Prostate gland (tissue), 2 donors: ENCODE results near the gene COL5A1.

Experiments
- CTCF ChIP-seq, 4 experiments: fragments of 200-600 bp in 2 of 4; fragments of 450-650 bp in 2 of 4; sonication (generic) in 2 of 4; IDR thresholded peaks; 1 replicate in 3 of 4; 2 replicates in 1 of 4; pipeline ENCODE4 v1.5.1; 2016 to 2019; ENCODE audit warnings: antibody characterized with exemption in 4 of 4, mild to moderate bottlenecking in 2 of 4, moderate library complexity in 2 of 4
- POLR2A ChIP-seq: fragments of 450-650 bp; IDR thresholded peaks from one replicate; pipeline ENCODE4 v1.6.1; 2016; ENCODE audit warnings: antibody characterized with exemption, mild to moderate bottlenecking
- POLR2AphosphoS5 ChIP-seq: sonication (generic); formaldehyde crosslinking; IDR thresholded peaks from one replicate; pipeline ENCODE4 v1.6.1; 2017; ENCODE audit warnings: antibody characterized with exemption

GRCh38 chr9:134838651-134839454, 197.2 kb downstream of the COL5A1 start:
- TF ChIP-seq CTCF (IDR thresholded peaks at IDR 0.05) (no peak), POLR2A (no peak), POLR2AphosphoS5 (no peak)
